IMR-90 (cell line): Measurements from ENCODE around the gene KCNJ10. TPM values are rescaled to one million over a fixed set of nuclear protein-coding genes. Genes with fewer than 3 reads are reported as not detected.

Experiments used
- ATAC-seq: fragments of 200-7000 bp; cut with Tn5 transposase; 2 replicates; pipeline ENCODE4 v1.9.1; 2020; ENCODE audit warnings: low read depth, mild to moderate bottlenecking, moderate library complexity
- BruUV-seq: library from RNA; stranded (reverse); fragments of 400-500 nt; replicated peaks from 2 replicates; lab custom pipeline; 2021; lab: Mats Ljungman, UMichigan
- CTCF ChIA-PET: fragments of 300-600 bp; formaldehyde crosslinking; extraction: SDS; loops from one replicate; lab custom pipeline; 2021; ENCODE audit warnings: antibody characterized with exemption; lab: Yijun Ruan, JAX
- POLR2A ChIA-PET: fragments of 300-600 bp; sonication (Branson Sonifier 250); formaldehyde crosslinking; loops from one replicate; lab custom pipeline; 2022; ENCODE audit warnings: antibody characterized with exemption; ENCODE audit not compliant: unreplicated experiment; lab: Charles Lee
- DNase-seq: peaks from one replicate; pipeline ENCODE4 v3.0.0; 2013
- H2AFZ ChIP-seq: replicated peaks from 2 replicates; pipeline ENCODE3; 2013; ENCODE audit warnings: low read length, mild to moderate bottlenecking; ENCODE audit not compliant: poor library complexity
- H2AK5ac ChIP-seq: 2 replicates; pipeline ENCODE4 v1.6.1; 2013; ENCODE audit warnings: low read depth, low read length, inconsistent platforms
- H2AK9ac ChIP-seq: replicated peaks from 2 replicates; pipeline ENCODE3; 2013; ENCODE audit warnings: mild to moderate bottlenecking, low read depth, low read length, moderate library complexity; ENCODE audit not compliant: poor library complexity
- H2BK120ac ChIP-seq: 2 replicates; pipeline ENCODE4 v1.6.1; 2013; ENCODE audit warnings: low read depth, low read length, inconsistent platforms
- H2BK15ac ChIP-seq: 3 replicates; pipeline ENCODE4 v1.6.1; 2013; ENCODE audit warnings: low read depth, low read length, inconsistent platforms
- H2BK20ac ChIP-seq: 2 replicates; pipeline ENCODE4 v1.6.1; 2013; ENCODE audit warnings: low read depth, mild to moderate bottlenecking, inconsistent platforms, low read length, moderate library complexity
- H2BK5ac ChIP-seq: 2 replicates; pipeline ENCODE4 v1.6.1; 2013; ENCODE audit warnings: mild to moderate bottlenecking, low read depth, low read length, inconsistent platforms; ENCODE audit not compliant: poor library complexity, severe bottlenecking
- H3K14ac ChIP-seq: replicated peaks from 2 replicates; pipeline ENCODE4 v1.6.1; 2013; ENCODE audit warnings: low read depth, low read length, inconsistent platforms
- H3K18ac ChIP-seq: 2 replicates; pipeline ENCODE4 v1.6.1; 2013; ENCODE audit warnings: low read depth, low read length, control low read depth
- H3K23ac ChIP-seq: 2 replicates; pipeline ENCODE4 v1.6.1; 2013; ENCODE audit warnings: low read depth, low read length, inconsistent platforms
- H3K27ac ChIP-seq: 2 replicates; pipeline ENCODE4 v1.5.1; 2013; ENCODE audit warnings: mild to moderate bottlenecking, control low read depth, low read length; ENCODE audit not compliant: insufficient read depth
- H3K27me3 ChIP-seq: 2 replicates; pipeline ENCODE4 v1.6.1; 2013; ENCODE audit warnings: low read length; ENCODE audit not compliant: control insufficient read depth, insufficient read depth
- H3K36me3 ChIP-seq: 2 replicates; pipeline ENCODE4 v1.6.1; 2013; ENCODE audit warnings: low read length, mixed read lengths; ENCODE audit not compliant: control insufficient read depth, insufficient read depth
- H3K4ac ChIP-seq: 2 replicates; pipeline ENCODE4 v1.6.1; 2013; ENCODE audit warnings: low read depth, low read length, inconsistent platforms
- H3K4me1 ChIP-seq: 2 replicates; pipeline ENCODE4 v1.6.1; 2013; ENCODE audit warnings: low read length, mixed read lengths; ENCODE audit not compliant: control insufficient read depth, insufficient read depth
- H3K4me2 ChIP-seq: 2 replicates; pipeline ENCODE4 v1.6.1; 2013; ENCODE audit warnings: low read depth, mild to moderate bottlenecking, control low read depth, low read length, moderate library complexity
- H3K4me3 ChIP-seq: 2 replicates; pipeline ENCODE4 v1.5.1; 2013; ENCODE audit warnings: low read depth, mild to moderate bottlenecking, control low read depth, low read length, moderate library complexity; ENCODE audit not compliant: insufficient read depth
- H3K56ac ChIP-seq: 2 replicates; pipeline ENCODE4 v1.6.1; 2013; ENCODE audit warnings: low read length, inconsistent platforms; ENCODE audit not compliant: insufficient read depth; ENCODE audit errors: extremely low read depth
- H3K79me1 ChIP-seq, 2 experiments: 2 replicates each; pipeline ENCODE4 v1.6.1; 2013; ENCODE audit warnings: low read length in 2 of 2, inconsistent platforms in 1 of 2, low read depth in 1 of 2
- H3K9ac ChIP-seq: 2 replicates; pipeline ENCODE4 v1.6.1; 2013; ENCODE audit warnings: low read depth, low read length, control low read depth
- H3K9me1 ChIP-seq: 2 replicates; pipeline ENCODE4 v1.6.1; 2013; ENCODE audit warnings: low read length, inconsistent platforms; ENCODE audit not compliant: insufficient read depth
- H3K9me3 ChIP-seq: 2 replicates; pipeline ENCODE4 v1.6.1; 2013; ENCODE audit warnings: low read length; ENCODE audit not compliant: control insufficient read depth, insufficient read depth
- H4K20me1 ChIP-seq: 2 replicates; pipeline ENCODE4 v1.6.1; 2013; ENCODE audit warnings: low read length, inconsistent platforms; ENCODE audit not compliant: insufficient read depth
- H4K5ac ChIP-seq: 2 replicates; pipeline ENCODE4 v1.6.1; 2013; ENCODE audit warnings: mild to moderate bottlenecking, low read depth, low read length, control low read depth
- H4K8ac ChIP-seq, 2 experiments: 2 replicates each; pipeline ENCODE4 v1.6.1; 2013; ENCODE audit warnings: low read depth in 2 of 2, low read length in 2 of 2, control low read depth in 1 of 2, inconsistent platforms in 1 of 2
- H4K91ac ChIP-seq: 2 replicates; pipeline ENCODE4 v1.6.1; 2013; ENCODE audit warnings: low read depth, low read length, inconsistent platforms; ENCODE audit not compliant: insufficient read depth
- BHLHE40 ChIP-seq: fragments of 150-350 bp; IDR thresholded peaks from 2 replicates; pipeline ENCODE4 v1.6.1; 2016; ENCODE audit warnings: mild to moderate bottlenecking, low read depth, low read length
- CEBPB ChIP-seq: IDR thresholded peaks from 2 replicates; pipeline ENCODE4 v1.6.1; 2012; ENCODE audit warnings: low read depth, low read length, improper control_type of control experiment
- CHD1 ChIP-seq: IDR thresholded peaks from 2 replicates; pipeline ENCODE4 v1.6.1; 2012; ENCODE audit warnings: low read depth, low read length, improper control_type of control experiment
- FOS ChIP-seq: fragments of 150-350 bp; IDR thresholded peaks from 2 replicates; pipeline ENCODE4 v1.6.1; 2016; ENCODE audit warnings: low read depth, low read length
- MAFK ChIP-seq: IDR thresholded peaks from 2 replicates; pipeline ENCODE4 v1.6.1; 2012; ENCODE audit warnings: low read depth, low read length, improper control_type of control experiment
- MAZ ChIP-seq: IDR thresholded peaks from 2 replicates; pipeline ENCODE4 v1.6.1; 2012; ENCODE audit warnings: low read depth, mild to moderate bottlenecking, low read length, improper control_type of control experiment, moderate library complexity, borderline replicate concordance
- MXI1 ChIP-seq: IDR thresholded peaks from 2 replicates; pipeline ENCODE4 v1.6.1; 2012; ENCODE audit warnings: low read depth, mild to moderate bottlenecking, low read length, moderate library complexity, borderline replicate concordance
- NFE2L2 ChIP-seq: fragments of 150-350 bp; IDR thresholded peaks from 2 replicates; pipeline ENCODE4 v1.6.1; 2016; ENCODE audit warnings: low read depth, mild to moderate bottlenecking, low read length
- POLR2A ChIP-seq: IDR thresholded peaks from 2 replicates; pipeline ENCODE4 v1.6.1; 2012; ENCODE audit warnings: mild to moderate bottlenecking, low read depth, low read length
- RAD21 ChIP-seq: IDR thresholded peaks from 2 replicates; pipeline ENCODE4 v1.6.1; 2012; ENCODE audit warnings: low read length, improper control_type of control experiment
- RCOR1 ChIP-seq: IDR thresholded peaks from 2 replicates; pipeline ENCODE4 v1.6.1; 2012; ENCODE audit warnings: mild to moderate bottlenecking, low read length, improper control_type of control experiment; ENCODE audit not compliant: insufficient replicate concordance
- RFX5 ChIP-seq: IDR thresholded peaks from 2 replicates; pipeline ENCODE4 v1.8.0; 2012; ENCODE audit warnings: low read depth, mild to moderate bottlenecking, low read length, moderate library complexity
- SMC3 ChIP-seq: fragments of 150-350 bp; IDR thresholded peaks from 2 replicates; pipeline ENCODE4 v1.6.1; 2016; ENCODE audit warnings: low read depth, mild to moderate bottlenecking, antibody characterized with exemption, low read length, moderate library complexity
- WGBS, 2 experiments: methylation state at CpG; one replicate each; pipeline versions ENCODE4 v1.1.5 to v1.1.7; 2013; ENCODE audit warnings: missing lambda C conversion rate in 2 of 2; ENCODE audit not compliant: insufficient read length in 1 of 2; ENCODE audit errors: extremely low coverage in 2 of 2; 5-methylcytosine and 5-hydroxymethylcytosine counted together
- dilution Hi-C: fragments of 300-500 bp; cut with HindIII; formaldehyde crosslinking; loops from one replicate; pipeline ENCODE4 v1.14.3; 2018; ENCODE audit warnings: low sequenced_read_pairs; ENCODE audit not compliant: unreplicated experiment
- in situ Hi-C: fragments of 300-500 bp; cut with MboI; formaldehyde crosslinking; loops from 3 replicates; pipeline ENCODE4 v1.14.3; 2019; ENCODE audit warnings: low sequenced_read_pairs, inconsistent platforms, mixed read lengths
- intact Hi-C: fragments of 100-400 bp; cut with micrococcal nuclease; formaldehyde crosslinking; loops from 2 replicates; pipeline ENCODE4 v1.10.0; 2022
- polyA plus RNA-seq, 3 experiments: library from polyadenylated mRNA; depleted of rRNA; stranded (reverse); fragments of >200 nt; gene quantifications; 2 replicates each; pipeline ENCODE4 v1.2.3, GENCODE V29; 2012; ENCODE audit warnings: low replicate concordance in 1 of 3
- total RNA-seq: library from RNA; depleted of rRNA; stranded (reverse); fragments of >200 nt; gene quantifications from 2 replicates; pipeline ENCODE4 v1.2.3, GENCODE V29; 2012
- TF ChIP-seq, protein P1 (sequence below): fragments of 150-350 bp; IDR thresholded peaks from 2 replicates; pipeline ENCODE4 v1.6.1; 2017; ENCODE audit warnings: mild to moderate bottlenecking, antibody characterized with exemption, low read length, low read depth
- TF ChIP-seq, protein P2 (sequence below): conservative IDR thresholded peaks from 2 replicates; pipeline ENCODE4 v1.5.1; 2012; ENCODE audit warnings: mild to moderate bottlenecking, low read depth, low read length, improper control_type of control experiment
- TF ChIP-seq, protein P3 (sequence below): fragments of 150-350 bp; IDR thresholded peaks from 2 replicates; pipeline ENCODE4 v1.6.1; 2016; ENCODE audit warnings: low read depth, mild to moderate bottlenecking, low read length, moderate library complexity, borderline replicate concordance

The KCNJ10 gene
- total and polyA plus RNA-seq, 2 of the 4 experiments (the other 2 are of a cell fraction): not detected

DNA sequence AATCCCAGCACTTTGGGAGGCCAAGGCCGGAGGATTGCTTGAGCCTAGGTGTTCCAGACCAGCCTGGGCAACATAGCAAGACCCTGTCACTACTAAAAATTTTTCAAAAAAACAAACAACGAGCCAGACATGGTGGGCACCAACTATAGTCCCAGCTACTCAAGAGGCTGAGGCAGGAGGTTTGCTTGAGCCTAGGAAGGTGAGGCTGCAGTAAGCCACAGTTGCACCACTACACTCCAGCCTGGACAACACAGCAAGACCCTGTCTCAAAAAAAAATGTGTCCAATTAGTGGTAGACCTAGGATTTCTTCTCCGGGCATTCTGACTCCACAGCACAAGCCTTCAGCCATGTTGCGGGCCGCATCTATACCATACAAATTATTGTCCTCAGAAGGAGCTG lies 35.2 kb upstream of the KCNJ10 start:
- Histone ChIP-seq H2BK5ac (no peak overlapping the region), H2BK120ac (no peak overlapping the region), H4K91ac (no peak overlapping the region), H4K20me1 (no peaks in the 10 kb centered on the region), H3K9me3 (no peaks in the 10 kb centered on the region), H3K9me1 (no peaks in the 10 kb centered on the region), H3K56ac (no peak overlapping the region), H3K4me1 (peaks cover 19% of the 10 kb centered on the region), H4K5ac (no peak overlapping the region), H3K27ac (no peak overlapping the region), H3K9ac (no peak overlapping the region), H2AK9ac (no peak overlapping the region), H3K27me3 (peaks cover 29% of the 10 kb centered on the region), H3K23ac (no peak overlapping the region), H2AFZ (no peak overlapping the region), H2BK15ac (no peak overlapping the region), H3K36me3 (no peaks in the 10 kb centered on the region), H2BK20ac (no peak overlapping the region), H3K4me3 (no peak overlapping the region), H3K18ac (no peak overlapping the region), H4K8ac (no peak overlapping the region), H3K4ac (no peak overlapping the region), H2AK5ac (no peak overlapping the region), H3K79me1 (no peaks in the 10 kb centered on the region), H3K14ac (no peak overlapping the region), H3K4me2 (no peak overlapping the region)
- no TSS peak for BruUV-seq
- intact Hi-C loops: no loop called here
- POLR2A ChIA-PET: no interaction called here
- no CpG with 5 or more reads among the region's 5 CpGs for WGBS, 2 experiments
- CTCF ChIA-PET: interaction anchor here (1.0 to 2.4 kb wide), 5 partner anchors 20 to 147 kb away, joined by 3 to 8 read pairs (median 4); no protein-coding TSS in a partner anchor
- dilution Hi-C loops: loop anchor here (10.0 kb wide), 1 partner anchor 110 kb away; no protein-coding TSS in a partner anchor
- no peak for DNase-seq
- TF ChIP-seq, protein P1, sequence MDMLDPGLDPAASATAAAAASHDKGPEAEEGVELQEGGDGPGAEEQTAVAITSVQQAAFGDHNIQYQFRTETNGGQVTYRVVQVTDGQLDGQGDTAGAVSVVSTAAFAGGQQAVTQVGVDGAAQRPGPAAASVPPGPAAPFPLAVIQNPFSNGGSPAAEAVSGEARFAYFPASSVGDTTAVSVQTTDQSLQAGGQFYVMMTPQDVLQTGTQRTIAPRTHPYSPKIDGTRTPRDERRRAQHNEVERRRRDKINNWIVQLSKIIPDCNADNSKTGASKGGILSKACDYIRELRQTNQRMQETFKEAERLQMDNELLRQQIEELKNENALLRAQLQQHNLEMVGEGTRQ: no peak
- no peak for TF ChIP-seq CHD1
- TF ChIP-seq RAD21: no peak
- TF ChIP-seq MXI1: no peak
- TF ChIP-seq, protein P2, sequence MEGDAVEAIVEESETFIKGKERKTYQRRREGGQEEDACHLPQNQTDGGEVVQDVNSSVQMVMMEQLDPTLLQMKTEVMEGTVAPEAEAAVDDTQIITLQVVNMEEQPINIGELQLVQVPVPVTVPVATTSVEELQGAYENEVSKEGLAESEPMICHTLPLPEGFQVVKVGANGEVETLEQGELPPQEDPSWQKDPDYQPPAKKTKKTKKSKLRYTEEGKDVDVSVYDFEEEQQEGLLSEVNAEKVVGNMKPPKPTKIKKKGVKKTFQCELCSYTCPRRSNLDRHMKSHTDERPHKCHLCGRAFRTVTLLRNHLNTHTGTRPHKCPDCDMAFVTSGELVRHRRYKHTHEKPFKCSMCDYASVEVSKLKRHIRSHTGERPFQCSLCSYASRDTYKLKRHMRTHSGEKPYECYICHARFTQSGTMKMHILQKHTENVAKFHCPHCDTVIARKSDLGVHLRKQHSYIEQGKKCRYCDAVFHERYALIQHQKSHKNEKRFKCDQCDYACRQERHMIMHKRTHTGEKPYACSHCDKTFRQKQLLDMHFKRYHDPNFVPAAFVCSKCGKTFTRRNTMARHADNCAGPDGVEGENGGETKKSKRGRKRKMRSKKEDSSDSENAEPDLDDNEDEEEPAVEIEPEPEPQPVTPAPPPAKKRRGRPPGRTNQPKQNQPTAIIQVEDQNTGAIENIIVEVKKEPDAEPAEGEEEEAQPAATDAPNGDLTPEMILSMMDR: no peak
- no peak for TF ChIP-seq RCOR1
- TF ChIP-seq SMC3: no peak
- TF ChIP-seq FOS: no peak
- no peak for TF ChIP-seq CEBPB
- TF ChIP-seq MAFK: no peak
- no peak for TF ChIP-seq RFX5
- TF ChIP-seq NFE2L2: no peak
- TF ChIP-seq POLR2A: no peak
- no peak for TF ChIP-seq BHLHE40
- TF ChIP-seq, protein P3, sequence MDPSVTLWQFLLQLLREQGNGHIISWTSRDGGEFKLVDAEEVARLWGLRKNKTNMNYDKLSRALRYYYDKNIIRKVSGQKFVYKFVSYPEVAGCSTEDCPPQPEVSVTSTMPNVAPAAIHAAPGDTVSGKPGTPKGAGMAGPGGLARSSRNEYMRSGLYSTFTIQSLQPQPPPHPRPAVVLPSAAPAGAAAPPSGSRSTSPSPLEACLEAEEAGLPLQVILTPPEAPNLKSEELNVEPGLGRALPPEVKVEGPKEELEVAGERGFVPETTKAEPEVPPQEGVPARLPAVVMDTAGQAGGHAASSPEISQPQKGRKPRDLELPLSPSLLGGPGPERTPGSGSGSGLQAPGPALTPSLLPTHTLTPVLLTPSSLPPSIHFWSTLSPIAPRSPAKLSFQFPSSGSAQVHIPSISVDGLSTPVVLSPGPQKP: no peak
- no peak for TF ChIP-seq MAZ
- no peak for ATAC-seq
- in situ Hi-C loops: no loop called here
